Activated T-cell treated with anti-CD3 and anti-CD28 coated beads for 24 hours (primary cell): ENCODE results near the gene KL.

Experiments used
- DNase-seq: peaks from one replicate; pipeline ENCODE4 v3.0.0-alpha.2; 2020; ENCODE audit warnings: low read depth

KL gene

DNA sequence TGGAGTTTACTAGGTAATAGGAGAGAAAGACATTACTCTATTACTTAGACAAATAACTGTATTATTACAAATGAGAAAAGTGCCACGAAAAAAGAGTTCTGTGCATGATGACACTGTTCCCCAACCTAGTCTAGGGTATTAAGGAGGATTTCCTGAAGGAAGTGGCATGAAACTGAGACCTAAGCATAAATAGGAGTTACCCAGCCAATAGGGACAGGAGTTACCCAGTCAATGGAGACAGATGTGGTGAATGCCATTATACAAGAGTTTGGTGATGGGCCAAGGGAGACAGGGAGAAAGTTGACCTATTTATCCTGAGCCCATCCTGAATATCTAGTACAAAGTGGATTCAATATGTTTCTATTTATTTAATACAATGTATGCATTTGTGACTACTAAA lies 65.4 kb downstream of the KL start:
- no peak for DNase-seq

DNA sequence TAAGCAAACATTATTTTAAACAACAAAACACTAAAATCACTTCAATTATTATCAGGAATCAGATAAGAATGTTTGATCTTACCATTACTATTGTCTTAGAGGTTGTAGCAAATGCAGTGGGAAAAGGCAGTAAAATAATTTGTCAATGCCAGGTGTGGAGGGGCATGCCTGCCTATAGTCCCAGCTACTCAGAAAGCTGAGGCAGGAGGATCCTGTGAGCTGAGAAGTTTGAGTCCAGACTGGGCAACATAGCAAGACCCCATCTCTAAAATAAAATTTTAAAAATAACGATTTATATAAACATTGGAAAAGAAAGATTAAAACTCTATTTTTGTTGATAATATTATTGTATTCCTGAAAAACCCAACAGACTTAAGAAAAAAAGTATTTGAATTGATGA lies 66.8 kb downstream of the KL start:
- DNase-seq, result no peak

DNA sequence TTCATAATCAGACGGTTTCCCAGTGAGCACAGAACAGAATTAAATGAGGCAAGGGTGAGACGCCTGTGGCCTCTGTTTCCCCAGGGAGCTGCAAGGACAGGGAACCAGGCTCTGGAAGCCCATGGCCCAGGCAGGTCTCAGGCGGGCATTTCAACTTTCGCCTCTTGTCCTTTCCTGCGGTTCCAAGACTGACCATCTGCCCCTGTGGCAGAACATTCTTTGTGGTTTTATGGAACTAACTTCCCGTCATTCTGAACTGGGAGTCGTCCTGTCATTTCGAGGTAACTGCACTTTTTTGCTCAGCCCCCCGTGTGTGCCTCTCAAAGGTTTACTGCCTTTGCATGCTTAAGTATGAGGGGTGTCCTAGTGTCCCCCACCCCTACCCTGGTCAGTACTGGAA lies 70.9 kb downstream of the KL start:
- DNase-seq, result no peak

DNA sequence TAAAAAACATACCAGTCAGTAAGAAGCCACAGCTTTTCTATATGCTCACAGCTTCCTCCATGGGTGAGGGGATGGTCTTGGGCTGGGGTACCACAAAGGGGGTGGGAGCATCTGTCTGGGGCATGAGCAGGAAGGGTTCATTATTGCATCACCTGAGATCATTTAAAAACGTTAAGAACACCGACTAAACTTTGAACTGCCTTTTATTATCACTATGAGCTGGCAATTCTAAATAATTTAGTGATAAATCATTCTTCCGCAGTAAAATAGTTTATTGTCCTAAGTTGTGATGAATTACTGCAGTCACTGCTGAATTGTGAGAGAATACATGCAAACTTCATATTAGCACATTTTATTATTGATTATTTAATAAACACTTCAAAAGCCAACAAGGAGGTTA lies 71.6 kb downstream of the KL start:
- DNase-seq, result no peak

DNA sequence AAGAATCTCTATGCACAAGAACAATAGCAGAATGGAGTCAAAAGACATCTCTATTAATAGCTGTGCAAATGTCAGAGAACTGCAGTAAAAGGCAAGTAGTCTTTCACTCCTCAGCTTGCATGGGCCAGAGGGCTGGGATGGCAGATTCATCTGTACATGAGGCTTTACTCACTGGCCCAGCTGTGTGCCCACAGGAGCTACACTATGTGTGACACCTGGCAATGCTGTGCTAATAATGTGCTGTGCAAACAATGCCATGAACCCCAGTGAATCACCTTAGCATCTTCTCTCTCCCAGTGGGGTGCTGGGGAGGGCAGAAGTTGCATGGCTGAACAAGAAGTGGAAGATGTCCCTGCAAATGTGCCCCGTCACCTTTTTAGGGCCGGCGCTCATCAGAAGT lies 73.1 kb downstream of the KL start:
- DNase-seq, result no peak

DNA sequence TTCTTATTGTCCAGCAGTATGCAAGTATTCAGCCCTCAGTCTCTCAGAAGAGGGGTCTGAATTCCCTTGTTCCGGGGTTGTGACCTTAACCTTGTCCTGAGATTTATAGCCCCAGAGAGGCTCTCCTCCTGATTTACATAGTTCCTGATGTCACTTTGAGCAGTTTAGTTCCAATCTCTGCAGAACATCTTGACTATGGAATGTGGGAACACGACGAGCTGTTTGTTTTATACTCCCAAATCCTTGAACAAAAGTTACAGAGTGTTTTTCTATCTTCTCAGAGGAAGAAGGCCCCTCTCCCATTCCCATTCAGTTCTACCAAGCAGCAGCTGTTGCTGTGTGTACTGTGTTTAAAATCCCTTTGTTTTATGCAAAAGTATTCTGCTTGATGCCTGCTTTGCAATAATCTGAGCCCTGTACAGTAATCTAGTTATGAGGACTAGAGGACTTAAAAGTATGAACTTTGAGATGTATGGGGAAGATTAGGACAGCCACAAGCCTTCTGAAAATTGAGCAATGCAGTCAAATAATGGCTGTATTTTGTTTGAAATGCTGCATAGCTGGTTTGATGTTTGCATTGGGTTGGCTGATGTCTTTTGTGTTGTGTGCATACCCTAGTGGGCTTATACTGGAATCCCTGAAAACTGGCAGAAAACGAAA lies 74.7 kb downstream of the KL start:
- no peak for DNase-seq

DNA sequence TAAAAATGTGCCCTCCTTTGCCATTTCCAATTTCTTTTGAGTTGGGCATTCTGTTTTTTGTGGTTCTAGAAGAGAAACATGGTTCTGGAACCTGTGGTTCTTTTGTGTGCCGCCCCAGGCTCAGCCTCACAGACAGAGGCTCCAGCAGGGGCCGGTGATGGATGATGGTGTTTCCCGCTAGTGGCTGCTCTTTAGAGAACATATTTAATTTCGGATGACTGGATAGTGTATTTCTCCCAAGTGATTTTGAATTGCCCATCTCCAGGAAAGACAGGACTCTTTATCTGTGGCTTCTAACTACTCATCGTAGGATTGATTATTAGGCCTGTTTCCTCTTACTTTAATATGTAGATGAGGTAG lies 75.2 kb downstream of the KL start:
- no peak for DNase-seq

DNA sequence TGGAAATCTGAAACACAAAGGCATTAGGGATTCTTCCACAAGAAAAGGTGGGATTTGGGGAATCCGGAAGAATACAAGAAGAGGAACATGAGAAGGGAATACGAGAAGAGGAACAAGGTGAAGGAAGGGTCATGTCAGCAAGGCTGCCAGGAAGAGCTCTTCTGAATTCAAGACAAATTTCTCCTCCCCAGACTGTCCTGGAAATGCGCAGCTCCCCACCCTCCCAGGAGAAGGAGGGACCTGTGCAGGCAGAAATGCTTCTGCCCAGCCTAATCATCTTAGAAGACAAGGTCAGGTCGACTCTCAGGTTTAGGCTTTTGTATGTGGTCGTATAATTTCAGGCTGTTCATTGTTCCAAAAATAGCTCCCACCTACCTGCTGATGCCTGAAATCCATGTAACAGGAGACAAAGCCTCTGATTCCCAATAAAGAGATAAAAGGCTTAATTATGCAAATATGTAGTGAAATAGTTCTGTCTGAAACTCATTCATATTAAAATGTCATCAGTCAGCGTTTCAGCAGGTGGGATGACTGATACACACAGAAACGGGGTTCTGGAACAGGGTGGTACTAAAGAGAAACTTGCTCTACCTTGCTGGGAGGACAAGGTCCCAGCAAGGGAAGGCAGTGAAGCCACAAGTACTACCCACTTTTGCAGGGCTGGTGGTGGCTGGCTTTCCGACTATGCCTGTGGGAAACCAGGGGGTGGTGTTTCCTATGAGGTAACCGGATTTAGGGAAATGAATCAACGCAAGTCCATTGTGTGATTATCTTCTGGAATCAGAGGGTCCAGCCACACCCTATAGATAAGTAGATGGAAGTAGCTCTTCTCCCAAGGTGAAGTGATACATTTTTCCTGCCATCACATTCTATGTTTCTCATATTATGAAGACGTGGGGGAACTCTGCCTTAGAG lies 76.1 kb downstream of the KL start:
- no peak for DNase-seq

DNA sequence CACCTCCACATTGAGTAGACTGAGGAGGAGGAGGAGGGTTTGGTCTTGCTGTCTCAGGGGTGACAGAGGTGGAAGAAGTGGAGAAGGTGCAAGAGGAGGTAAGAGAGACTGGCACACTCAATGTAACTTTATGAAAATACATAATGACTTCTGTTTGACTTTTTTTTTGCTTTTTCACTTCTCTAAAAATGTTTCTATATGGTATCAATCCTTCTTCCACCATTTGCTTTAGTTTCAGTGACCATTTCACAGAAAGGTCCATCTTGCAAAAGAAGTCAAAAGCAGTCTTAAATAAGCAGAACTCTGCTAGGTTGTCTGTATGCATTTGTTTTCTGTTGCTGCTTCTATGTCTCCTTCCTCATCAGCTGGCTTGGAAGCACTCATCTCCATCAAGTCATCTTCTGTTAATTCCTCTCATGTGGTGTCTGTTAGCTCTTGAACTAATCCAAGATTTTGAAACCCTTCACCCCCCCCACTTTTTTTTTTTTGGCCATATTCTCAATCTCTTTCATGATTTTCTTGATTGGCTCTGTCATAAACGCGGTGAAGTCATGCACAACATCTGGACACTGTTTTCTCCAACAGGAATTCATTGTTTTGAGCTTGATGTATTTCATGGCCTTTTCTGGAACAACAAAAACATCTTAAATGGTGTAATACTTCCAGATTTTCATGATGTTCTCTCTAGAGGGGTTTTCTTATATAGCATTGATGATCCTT lies 80.8 kb downstream of the KL start:
- DNase-seq, result no peak

DNA sequence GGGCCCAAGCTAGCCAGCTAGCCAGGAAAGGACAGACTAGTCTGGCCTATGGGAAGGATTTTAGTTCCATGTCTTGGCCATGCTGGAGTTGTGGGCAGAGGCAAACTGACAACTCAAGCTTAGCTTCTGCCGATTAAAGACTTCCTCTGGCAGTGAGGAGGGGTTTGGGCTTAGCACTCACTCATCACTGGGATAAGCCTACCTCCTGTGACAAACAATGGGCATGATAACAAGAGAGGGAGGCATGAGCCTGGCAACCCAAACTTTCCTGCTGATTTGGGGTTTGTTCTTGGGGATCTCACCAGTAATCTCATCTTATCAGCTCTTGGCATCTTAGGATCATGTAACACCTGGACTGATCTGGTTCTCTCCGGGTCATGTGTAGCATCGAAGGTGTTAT lies 83.6 kb downstream of the KL start:
- DNase-seq, result no peak

DNA sequence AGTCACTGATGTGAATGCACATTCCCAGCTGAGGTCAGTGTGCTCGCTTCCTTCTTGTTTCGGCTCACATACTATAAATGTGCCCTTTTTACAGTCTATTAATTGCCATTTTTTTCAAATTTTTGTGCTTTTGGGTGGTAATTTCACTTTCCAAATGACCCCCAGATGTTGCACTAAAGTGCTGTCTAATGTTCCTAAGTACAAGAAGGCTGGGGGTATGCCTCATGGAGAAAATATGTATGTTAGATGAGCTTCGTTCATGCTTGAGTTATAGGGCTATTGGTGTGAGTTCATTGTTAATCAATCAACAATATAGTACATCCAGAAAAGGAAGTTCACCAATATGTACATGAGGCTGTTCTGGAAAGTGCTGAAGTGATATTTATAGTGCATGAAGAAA lies 84.7 kb downstream of the KL start:
- no peak for DNase-seq

DNA sequence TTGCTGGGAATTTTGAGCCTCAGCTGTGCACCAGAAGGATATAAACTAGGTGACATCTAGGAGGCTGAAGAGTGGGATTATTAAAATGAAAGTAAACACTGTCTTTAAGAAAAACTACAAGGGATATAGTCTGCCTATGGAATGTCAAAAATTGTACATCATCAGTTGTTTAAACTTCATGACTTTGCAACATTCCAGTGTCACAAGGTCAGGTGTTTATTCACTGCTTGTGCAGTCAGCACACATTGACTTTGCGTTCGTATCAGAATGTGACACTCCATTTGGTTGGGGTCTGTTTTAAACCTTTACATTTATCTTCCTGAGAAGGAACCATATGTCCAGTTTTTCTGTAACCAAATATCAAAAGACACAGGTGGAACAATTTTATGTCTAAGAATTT lies 85.6 kb downstream of the KL start:
- no peak for DNase-seq

DNA sequence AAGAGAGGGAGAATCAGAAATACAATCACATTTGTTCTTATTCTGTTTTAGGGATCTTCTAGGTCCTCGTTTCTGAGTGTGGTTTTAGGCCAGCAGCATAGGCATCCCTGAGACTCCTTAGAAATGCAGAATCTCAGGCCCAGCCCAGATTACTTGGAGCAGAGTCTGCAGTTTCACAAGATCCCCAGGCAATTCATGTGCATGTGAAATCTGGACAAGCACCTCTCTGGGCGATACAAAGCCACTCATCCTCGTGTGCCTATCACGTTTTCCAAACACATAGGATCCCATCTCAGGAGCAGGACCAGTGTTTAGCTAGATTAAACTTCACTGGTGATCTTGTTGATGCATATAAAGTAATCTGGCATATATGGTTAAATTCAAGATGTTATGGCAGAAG lies 87.2 kb downstream of the KL start:
- no peak for DNase-seq

DNA sequence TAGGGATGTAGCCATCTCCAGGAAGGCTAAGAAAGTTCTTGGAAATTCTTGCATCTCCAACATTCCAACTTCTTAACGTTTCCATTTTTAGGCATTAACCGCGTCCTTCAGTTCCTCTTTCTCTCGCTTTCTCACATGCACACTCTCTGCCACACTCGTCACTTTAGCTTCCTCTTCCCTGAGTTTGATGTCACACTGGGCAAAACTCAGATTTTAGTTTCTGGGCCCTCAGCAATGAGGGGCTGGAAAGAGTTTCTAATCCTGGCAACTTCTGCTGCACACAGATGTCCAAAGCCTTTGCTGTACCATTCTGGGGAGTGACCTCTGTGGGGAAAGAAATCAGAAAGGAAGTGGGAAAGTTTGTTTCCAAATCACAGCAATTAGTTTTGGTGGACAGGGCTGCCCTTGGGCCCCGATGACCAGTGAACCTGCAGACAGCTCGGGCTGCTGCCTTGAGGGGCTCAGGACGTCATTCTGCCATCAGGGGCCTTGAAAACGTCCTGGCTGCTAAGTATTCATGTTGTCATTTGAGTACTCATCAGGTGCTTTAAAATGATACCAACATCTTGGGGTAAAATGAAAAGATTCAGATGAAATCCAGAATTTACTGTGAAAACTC lies 89.3 kb downstream of the KL start:
- no peak for DNase-seq

DNA sequence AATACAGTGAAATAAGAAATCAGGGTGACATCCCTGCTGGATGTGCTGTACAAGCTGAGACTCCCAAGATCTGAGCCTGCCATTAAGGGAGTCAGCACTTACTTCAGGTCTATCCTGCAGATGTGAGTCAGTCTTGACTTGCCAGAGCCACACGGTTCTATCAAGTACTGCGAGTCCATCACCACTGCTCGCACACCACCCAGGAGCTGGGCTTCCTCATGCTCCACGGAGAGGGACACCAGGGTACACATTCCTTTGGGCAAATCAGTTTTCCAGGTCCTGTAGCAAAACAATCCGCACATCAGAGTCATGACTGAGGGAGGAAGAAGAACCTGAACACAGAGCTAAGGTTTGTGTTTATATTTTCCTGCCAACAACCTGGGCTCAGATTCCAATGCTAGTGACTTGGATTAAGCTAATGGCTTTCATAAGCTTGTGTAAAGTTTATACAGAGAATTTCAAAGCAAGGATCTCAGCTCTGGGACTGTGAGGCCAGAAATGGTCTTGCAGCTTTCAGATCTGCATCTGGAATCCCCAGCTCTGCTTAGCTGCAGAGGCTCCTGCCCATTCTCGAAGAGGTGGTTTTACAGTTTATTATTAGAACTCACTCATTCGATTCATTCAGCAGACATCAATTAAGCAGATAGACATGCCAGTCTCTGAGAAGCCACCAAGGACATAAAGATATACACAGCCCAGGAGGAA lies 90.6 kb downstream of the KL start:
- no peak for DNase-seq

DNA sequence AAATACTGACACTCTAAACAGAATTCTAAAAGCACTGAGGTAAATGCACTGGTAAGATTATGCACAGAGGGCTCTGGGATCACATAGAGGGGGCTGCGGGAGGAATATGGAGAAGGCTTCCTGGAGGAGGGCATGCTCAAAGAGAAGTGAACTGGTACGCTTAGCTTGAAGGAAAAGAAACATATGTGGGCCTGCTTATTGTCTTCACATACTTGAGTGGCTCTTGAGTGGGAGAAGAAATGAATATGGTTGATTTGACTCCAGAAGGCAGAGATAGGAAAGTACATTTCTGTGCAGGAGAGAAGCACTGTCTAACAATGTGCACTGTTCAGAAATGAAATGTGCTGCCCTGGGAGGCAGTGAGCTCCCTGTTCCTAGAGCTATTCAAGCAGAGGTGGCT lies 91.1 kb downstream of the KL start:
- DNase-seq, result no peak

DNA sequence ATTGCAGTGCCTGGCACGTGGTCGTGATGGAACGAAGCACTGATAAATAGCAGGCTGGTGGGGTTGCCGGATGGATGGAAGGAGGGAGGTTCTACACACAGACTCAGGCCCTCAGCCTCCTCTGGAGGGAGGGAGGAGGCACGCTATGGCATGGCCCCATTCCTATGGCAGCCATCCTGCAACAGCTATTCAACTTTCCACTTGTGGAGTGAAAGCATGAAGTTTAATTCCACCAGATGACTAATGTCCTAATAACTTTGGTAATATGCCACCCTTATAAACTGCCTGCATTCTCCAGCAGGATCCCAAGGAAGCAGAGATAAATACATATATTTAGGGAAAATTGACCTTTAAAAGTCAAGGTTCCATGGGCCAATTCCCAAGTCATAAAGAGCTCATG lies 92.4 kb downstream of the KL start:
- DNase-seq, result no peak

DNA sequence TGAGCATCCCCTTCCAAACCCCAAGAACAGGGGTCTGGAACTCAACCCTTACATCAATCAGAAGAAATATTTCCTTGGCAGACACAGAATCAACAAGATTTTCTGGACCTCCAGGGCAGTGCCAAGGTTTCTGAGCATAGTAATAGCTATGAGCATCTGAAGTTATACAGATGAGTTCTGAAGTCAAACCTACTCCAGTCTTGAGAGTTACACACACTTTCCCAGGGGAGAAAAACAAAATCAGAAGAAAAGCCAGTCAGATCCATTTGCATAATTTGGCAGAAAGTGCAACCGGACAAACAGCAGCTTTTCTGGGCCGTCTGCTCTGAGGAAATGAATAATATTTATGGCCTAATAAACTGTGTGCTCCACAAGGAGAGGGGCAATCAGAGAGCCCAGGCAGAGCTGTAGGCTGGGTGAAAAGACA lies 93.1 kb downstream of the KL start:
- no peak for DNase-seq

DNA sequence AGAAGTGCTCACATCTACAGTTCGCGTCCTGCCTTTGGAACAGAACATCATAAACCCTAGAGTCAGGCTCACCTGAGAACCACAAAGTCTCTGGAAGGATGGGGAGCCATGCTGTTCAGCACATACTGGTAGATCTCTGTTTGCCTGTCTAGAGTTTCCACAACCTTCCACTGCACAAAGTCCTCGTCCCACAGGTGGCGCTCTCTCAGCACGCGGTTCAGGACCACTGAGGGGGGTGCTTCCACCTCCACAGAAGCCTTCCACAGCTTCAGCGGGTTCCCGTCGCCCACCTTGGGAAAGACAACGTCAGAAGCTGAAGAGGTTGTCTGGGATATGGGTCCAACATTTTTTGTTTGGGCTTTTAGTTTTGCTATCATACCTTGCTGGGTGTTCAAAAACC lies 93.6 kb downstream of the KL start:
- no peak for DNase-seq

DNA sequence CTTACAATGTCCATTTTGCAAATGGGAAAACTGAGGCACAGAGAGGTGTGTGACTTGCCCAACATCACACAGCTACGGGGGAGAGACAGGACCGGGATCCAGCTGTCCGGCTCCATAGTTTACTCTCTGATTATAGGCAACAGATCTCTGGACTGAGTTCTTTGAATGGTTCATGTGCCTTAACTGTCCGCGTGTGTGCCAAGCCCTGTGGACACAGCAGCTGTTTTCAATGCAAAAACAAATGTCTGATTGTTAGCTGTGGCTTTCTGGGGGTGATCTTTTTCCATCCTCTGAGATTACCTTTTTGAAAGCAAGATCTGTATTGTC lies 94.1 kb downstream of the KL start:
- DNase-seq, result no peak

DNA sequence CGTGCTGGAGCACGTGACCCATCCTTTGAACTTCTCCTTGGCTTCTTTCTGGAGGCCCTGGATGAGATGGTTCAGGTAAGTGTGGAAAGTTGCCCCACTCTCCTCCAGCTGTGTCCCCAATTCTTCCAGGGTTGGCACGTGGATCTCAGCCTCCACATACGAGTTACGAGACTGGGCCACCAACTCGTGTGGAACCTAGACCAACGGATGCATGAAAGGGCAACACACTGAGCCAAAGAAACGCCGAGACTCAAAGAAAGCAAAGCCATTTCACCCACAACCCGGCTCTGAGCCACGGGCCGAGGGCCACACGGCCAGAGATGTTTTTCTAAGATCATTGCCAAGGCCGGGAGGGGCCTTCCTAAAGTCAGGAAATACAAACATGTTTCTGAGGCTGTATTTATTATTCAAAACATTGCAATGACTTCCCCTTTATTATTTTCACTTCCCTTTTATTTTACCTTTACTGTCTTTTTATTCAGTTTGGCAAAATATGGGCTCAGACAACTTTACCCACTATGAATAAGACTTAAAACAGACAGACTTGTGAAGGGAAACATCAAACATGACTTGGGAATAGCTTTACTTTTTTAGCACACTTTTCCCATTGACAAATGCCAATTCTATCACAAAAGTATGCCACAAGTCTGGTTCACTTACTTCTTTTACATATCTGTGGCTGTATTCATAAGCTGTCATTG lies 94.6 kb downstream of the KL start:
- no peak for DNase-seq
